Anterior cingulate cortex (tissue), 58 donors: ENCODE results near the gene SGMS1.
A peak's percentile ranks its signal among the peaks of the same experiment; 100 is the strongest.

ENCODE experiments used
- DNase-seq, 58 donors: peaks; one replicate each; lab custom pipeline; 2025; lab: John Stamatoyannopoulos, UW

SGMS1 gene

GRCh38 chr10:50613726-50614443, 9.9 kb downstream of the SGMS1 start:
- DNase-seq: no peak

GRCh38 chr10:50613150-50613549, 10.6 kb downstream of the SGMS1 start:
- no peak for DNase-seq

DNA sequence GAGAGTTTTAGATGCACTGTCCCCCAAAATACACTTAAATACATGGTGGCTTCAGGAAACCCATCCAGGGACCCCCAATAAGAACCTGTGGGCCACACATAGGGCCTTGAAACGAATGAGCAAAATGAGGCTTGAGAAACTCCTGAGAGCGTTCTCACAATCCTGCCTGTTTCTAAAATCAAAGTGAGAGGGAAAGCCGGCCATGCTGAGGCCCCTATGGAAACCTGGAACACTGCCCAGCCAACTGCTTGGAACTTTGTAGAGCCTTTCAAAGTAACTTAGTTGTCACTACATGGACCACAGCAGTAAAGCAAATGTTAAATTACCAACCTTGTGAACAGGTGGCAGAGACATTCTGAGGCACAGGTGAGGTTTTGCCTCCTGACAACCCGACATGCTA, 13.4 kb downstream of the SGMS1 start:
- peak in 13 of 58 donors; percentile 6 to 52 (median 18) for DNase-seq

DNA sequence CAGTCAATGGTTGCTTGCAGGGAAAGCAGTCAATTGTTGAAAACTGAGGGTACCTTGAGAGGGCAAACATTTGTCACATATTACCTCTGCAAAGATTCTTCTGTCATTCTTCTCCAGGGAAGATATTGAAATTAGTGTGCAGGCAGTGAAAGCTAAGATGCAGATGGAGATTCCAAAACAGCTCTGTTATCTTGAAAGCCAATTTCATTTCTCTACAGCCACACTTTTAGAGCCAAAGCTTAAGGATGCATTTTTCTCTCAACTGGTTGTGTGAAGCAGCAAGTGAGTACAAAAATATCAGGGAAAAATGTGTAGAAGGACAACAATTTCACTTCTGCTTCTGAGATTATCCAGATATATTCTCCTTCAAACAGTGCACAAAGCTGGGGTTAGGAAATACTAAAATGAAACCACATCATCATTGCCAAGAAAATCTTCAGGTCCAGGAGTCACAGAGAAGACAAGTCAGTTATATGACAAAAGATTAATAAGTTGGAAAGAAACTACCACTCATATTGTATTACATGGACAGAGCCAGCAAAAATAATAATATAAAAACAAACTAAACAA, 16.3 kb downstream of the SGMS1 start:
- no peak for DNase-seq

DNA sequence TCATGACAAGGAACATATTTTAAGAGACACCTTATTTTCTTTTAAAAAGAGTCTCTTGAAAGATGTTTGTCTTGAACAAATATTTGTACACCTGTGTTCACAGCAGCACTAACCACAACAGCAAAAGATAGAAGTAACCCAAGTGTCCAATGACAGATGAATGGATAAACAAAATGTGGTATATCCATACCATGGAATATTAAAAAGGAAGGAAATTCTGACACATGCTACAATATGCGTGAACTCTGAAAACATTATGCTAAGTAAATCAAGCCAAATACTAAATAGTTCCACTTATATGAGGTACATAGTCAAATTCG, 17.8 kb downstream of the SGMS1 start:
- DNase-seq: no peak

GRCh38 chr10:50605269-50605950, 18.3 kb downstream of the SGMS1 start:
- peak in 2 of 58 donors; percentile 5 to 15 for DNase-seq

DNA sequence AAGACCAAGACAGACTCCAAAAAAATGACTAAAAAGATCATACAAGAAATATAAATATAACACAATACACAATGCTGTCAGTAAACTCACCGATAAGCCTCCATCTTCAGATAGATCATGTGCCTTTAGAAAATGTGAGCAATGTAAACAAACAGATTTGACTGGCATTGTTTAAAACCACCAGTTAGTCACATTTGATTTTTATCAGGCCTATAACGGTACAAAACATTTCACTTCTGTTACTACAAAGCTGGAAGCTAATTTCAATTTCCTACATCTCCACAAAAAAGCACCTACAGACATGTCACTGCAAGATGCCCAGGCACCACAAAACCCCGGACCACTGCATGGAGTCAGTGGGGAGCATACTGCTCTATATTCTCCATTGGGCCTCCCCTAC, 18.9 kb downstream of the SGMS1 start:
- no peak for DNase-seq

- peak in 1 of 58 donors; percentile 8 for DNase-seq
These were observed 19.6 kb downstream of the SGMS1 start for GRCh38 chr10:50604049-50604640.

DNA sequence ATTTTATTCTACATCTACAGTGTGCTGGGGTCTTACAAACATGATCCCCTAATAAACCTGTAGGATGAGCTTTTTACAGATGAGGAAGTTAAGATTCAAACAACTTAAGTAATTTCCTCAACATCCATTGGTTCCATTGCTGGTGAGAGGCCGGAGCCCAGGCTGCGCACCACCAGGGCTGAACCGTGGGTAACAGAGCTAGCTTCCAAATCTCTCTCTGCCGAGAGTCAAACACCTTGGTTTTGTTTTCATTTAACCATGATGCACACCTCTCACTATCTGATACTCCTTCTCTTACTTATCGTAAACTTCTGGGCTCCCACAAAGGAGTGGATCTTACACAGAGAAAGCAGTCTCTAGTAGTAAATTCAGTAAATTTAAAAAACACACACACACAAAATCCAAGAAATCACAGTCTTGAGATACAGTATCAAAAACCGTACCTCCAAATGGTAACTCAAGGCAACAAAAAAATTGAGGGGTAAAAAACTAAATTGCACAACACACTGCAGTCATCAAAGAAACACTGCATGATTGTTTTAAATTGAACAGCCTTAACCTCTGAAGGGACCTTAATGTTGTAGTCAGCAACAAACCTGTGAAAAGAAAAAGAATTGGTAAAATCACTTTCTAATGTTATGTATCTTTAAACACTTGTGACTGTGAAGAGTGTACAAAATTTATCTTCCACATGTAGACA, 20.5 kb downstream of the SGMS1 start:
- no peak for DNase-seq

DNA sequence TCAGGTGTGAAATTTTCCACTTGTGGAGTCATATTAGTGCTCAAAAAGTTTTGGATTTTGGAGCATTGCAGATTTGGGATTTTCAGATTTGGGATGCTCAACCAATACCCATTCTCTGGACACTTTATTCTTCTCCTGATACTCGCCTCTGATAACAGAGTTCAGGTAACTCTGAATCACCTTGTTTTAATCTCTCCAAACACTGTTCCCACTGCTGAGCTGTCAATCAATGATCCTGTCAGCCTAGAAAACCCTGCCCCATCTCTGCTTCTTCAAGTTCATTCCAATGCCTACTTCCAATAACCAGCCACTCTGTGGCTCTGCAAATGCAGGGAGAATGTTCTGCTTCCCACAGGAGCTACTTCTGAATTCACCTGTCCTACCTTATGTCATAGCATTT, 21.8 kb downstream of the SGMS1 start:
- no peak for DNase-seq

DNA sequence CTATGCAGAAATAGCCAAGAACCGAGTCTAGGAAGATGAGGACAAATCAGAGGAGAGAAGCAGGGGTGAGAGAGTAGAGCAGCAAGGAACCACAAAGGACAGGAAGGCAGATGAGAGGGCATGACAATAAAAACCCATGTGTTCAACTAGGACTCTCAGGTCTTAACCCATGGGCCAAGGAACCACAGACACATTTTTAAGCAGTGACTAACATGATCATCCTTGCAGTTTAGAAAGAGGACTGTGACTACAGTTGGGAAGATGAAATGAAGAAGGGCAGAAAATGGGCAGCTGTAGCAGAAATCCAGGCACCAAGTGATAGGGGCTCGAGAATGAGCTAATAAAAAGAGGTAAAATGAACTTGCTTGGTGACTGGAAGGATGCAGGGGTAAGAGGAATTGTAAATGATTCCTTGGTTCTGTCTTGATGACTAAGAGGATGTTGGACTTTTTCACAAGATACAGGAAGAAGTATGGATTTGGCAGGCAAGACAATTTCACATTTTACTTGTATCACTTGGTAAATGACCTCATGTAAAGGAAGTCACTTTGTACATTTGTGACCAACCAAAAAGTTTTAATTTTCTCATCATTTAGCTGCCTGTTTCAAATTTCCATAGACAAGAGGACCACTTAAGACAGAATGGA, 22.8 kb downstream of the SGMS1 start:
- DNase-seq: no peak

DNA sequence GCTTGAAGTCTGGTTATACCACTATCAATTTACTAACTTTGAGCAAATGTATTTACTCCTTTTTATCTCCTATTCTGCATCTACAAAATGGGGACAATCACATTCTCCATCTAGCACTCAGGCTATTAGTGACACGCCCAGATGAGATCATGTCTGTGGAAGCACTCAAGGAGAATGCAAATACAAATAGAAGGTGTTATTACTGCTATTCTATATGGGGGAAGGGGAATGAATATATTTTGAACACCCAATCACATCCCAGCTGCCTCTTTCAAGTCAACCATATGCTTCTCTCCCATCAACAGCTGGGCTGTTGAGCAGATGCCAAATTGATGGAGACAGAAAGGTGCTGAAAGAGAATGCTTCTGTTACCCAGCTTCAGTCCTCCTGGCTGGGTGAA, 23.5 kb downstream of the SGMS1 start:
- no peak for DNase-seq

DNA sequence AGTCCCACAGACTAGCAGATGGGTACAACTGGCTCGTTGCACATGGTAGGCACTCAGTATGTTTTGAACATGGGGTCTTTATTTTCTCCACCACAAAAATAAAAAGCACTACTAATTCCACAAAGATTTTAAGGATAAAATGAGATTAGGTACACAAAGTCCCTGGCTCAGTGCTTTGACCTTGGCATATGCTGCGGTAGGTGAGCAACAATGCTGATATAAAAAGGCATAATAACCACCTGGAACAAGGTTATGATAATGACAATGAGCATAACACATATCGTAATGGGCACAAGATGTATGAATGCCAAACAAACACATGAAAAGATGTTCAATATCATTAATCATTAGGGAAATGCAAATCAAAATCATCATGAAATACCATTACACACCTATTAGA, 26.9 kb downstream of the SGMS1 start:
- DNase-seq: no peak

DNA sequence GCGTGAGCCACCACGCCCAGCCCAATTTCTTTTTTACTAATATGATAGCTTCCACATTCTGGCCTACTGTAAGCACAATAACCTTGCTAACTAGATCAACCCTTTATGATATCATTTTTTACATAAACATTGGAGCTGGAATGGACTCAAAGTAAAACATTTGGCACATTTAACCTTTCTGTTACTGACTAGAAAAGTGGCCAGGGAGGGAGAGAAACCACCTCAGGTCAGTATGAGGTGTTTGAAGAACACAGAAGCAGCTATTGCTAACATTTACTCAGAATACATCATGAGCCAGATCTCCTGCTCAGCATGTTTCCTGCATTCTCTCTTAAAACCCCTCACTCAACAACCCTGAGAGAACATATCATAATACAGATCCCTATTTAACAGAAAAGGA, 27.3 kb downstream of the SGMS1 start:
- no peak for DNase-seq

DNA sequence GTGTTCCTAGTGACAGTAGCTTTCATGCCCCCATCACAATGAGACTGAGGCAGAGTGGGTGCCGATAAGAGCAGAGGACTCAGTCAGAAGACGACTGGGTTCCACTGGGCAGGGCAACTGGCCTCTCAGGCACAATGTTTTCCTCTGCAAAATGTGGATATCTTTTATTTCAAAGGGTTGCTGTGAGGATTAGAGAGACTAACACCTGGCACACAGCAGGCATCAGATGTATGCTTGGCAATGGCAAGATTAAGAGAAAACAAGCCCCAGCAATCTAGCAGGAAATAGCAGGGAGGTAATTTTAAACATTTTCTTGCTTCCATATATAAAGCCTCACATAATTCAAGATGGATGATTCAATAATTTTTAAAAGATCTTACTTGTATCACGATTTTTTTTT, 28.0 kb downstream of the SGMS1 start:
- DNase-seq: no peak

DNA sequence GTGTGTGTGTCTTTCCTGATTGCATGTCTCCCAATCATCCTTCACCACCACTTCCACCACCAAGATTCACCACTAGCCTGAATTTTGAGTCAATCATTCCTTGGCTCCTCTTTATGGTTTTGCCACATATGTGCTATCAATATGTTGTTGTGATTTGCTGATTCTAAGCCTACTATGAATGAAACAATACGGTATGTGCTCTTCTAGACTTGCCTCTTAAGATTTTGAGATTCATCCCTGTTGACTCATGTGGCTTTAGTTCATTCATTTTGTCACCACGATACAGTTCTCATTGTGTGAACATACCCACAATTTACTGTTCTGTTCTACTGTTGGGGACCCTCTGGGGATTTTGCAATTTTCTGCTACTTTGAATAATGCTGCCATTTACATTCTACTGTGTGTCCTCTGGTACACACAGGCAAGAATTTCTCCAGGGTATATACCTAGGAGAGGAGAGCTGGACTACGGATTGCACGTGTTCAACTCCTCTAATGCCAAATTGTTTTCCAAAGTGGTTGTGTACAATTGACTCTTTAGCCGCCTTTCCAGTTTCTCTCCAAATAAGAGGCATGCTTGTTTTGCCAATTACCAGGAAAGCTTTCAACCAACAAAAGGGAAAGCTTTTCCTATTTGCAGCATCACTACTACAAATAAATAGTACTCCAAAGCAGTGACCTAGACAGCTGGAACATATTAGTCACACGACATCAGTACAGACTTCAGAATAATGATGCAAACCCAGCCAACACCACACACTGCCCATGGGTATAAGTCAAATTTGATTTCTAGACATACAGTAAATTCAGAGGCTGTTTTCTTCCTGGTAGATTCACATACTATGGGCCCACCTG, 30.0 kb downstream of the SGMS1 start:
- DNase-seq: no peak

GRCh38 chr10:50592961-50593418, 30.8 kb downstream of the SGMS1 start:
- peak in 2 of 58 donors; percentile 8 to 9 for DNase-seq

GRCh38 chr10:50590935-50591334, 32.8 kb downstream of the SGMS1 start:
- no peak for DNase-seq

GRCh38 chr10:50586740-50587088, 37.0 kb downstream of the SGMS1 start:
- no peak for DNase-seq
